ENCODE results near the gene LHX2. TPM values are rescaled to one million over a fixed set of nuclear protein-coding genes. Genes with fewer than 3 reads are reported as not detected.

Gene LHX2
- total RNA-seq, 2 donors from 2014 or later = not detected

GRCh38 chr9:124010665-124011321, 775 bp upstream of the LHX2 start:
- Histone ChIP-seq H3K9me3 (no peaks in the 10 kb centered on the region), H3K36me3 (no peaks in the 10 kb centered on the region), H3K4me1 (ENCODE audit: control insufficient read depth in 1 of 2, low read depth in 2 of 2) (peaks cover 20 to 40% of the 10 kb centered on the region in 2 donors), H3K27ac (no peak overlapping the region), H3K4me3 (peak overlapping the region; percentile 62), H3K27me3 (replicated peaks; ENCODE audit: insufficient read depth) (peaks cover 76% of the 10 kb centered on the region)
- ATAC-seq (ENCODE audit: insufficient number of reproducible peaks, low FRiP score, low read depth) = no peak
- no peak for TF ChIP-seq CTCF (IDR thresholded peaks at IDR 0.05)
- DNase-seq (ENCODE audit: low spot score) = no peak

- H3K9me3 ChIP-seq = no peaks in the 10 kb centered on the region
- H3K36me3 ChIP-seq = no peaks in the 10 kb centered on the region
- peak overlapping the region; percentile 62 for H3K4me3 ChIP-seq
- H3K27ac ChIP-seq = no peak overlapping the region
- TF ChIP-seq CTCF (IDR thresholded peaks at IDR 0.05) = no peak
- DNase-seq (ENCODE audit: low spot score) = no peak
- H3K4me1 ChIP-seq (ENCODE audit: control insufficient read depth in 1 of 2, low read depth in 2 of 2) = peaks cover 28 to 52% of the 10 kb centered on the region in 2 donors
- no peak for ATAC-seq (ENCODE audit: insufficient number of reproducible peaks, low FRiP score, low read depth)
- H3K27me3 ChIP-seq (replicated peaks; ENCODE audit: insufficient read depth) = peaks cover 73% of the 10 kb centered on the region
These were observed 1.1 kb downstream of the LHX2 start for GRCh38 chr9:124012368-124013301.

GRCh38 chr9:124013309-124014210, 2.0 kb downstream of the LHX2 start:
- no peak for TF ChIP-seq CTCF (IDR thresholded peaks at IDR 0.05)
- DNase-seq (ENCODE audit: low spot score) (no peak), ATAC-seq (ENCODE audit: insufficient number of reproducible peaks, low FRiP score, low read depth) (no peak)
- peaks cover 34 to 54% of the 10 kb centered on the region in 2 donors for H3K4me1 ChIP-seq (ENCODE audit: control insufficient read depth in 1 of 2, low read depth in 2 of 2)
- no peaks in the 10 kb centered on the region for H3K36me3 ChIP-seq
- no peak overlapping the region for H3K27ac ChIP-seq
- peaks cover 72% of the 10 kb centered on the region for H3K27me3 ChIP-seq (replicated peaks; ENCODE audit: insufficient read depth)
- no peak overlapping the region for H3K4me3 ChIP-seq
- no peaks in the 10 kb centered on the region for H3K9me3 ChIP-seq

- no peaks in the 10 kb centered on the region for H3K9me3 ChIP-seq
- no peak overlapping the region for H3K4me3 ChIP-seq
- TF ChIP-seq CTCF (IDR thresholded peaks at IDR 0.05) = no peak
- peaks cover 73% of the 10 kb centered on the region for H3K27me3 ChIP-seq (replicated peaks; ENCODE audit: insufficient read depth)
- DNase-seq (ENCODE audit: low spot score) (no peak), ATAC-seq (ENCODE audit: insufficient number of reproducible peaks, low FRiP score, low read depth) (no peak)
- H3K4me1 ChIP-seq (ENCODE audit: control insufficient read depth in 1 of 2, low read depth in 2 of 2) = peaks cover 33 to 56% of the 10 kb centered on the region in 2 donors
- no peak overlapping the region for H3K27ac ChIP-seq
- H3K36me3 ChIP-seq = no peaks in the 10 kb centered on the region
These were observed 2.8 kb downstream of the LHX2 start for GRCh38 chr9:124014211-124014955.

Data from thoracic aorta (tissue), 2 donors.